Right lobe of liver (tissue), 4 donors: ENCODE data around the gene BSND.

ENCODE experiments used
- POLR2A ChIP-seq: fragments of 450-650 bp; IDR thresholded peaks from one replicate; pipeline ENCODE4 v1.6.1; 2017; ENCODE audit warnings: antibody characterized with exemption, mild to moderate bottlenecking
- TF ChIP-seq, protein P1 (sequence below), 4 donors: fragments of 200-600 bp in 3 of 4; fragments of 450-650 bp in 1 of 4; IDR thresholded peaks; one replicate each; pipeline versions ENCODE4 v1.5.1 to v1.8.0; 2016 to 2022; ENCODE audit warnings: antibody characterized with exemption in 4 of 4, mild to moderate bottlenecking in 2 of 4
- donor health status: DM: no; HTN: no; CAD: no.
- donor health status: DM: no; HTN: no; CAD: no.
- donor health status: DM: no; HTN: yes; CAD: no.

DNA sequence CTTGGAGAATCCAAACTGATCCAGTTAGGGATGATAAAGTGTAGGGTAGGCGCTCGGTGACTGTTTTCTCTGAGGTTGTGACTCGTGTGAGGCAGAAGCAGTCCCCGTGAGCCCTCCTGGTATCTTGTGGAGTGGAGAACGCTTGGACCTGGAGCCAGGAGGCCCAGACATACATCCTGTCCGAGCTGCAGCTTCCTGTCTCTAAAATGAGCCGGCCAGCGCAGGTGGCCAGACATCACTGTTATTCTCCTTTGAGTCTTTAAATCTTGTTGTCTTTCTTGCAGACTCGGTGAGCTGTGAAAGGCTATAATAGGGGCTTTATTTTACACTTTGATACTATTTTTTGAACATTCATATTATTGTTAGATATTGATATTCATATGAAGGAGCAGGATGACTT is 52.9 kb downstream of the BSND start:
- TF ChIP-seq, protein P1, sequence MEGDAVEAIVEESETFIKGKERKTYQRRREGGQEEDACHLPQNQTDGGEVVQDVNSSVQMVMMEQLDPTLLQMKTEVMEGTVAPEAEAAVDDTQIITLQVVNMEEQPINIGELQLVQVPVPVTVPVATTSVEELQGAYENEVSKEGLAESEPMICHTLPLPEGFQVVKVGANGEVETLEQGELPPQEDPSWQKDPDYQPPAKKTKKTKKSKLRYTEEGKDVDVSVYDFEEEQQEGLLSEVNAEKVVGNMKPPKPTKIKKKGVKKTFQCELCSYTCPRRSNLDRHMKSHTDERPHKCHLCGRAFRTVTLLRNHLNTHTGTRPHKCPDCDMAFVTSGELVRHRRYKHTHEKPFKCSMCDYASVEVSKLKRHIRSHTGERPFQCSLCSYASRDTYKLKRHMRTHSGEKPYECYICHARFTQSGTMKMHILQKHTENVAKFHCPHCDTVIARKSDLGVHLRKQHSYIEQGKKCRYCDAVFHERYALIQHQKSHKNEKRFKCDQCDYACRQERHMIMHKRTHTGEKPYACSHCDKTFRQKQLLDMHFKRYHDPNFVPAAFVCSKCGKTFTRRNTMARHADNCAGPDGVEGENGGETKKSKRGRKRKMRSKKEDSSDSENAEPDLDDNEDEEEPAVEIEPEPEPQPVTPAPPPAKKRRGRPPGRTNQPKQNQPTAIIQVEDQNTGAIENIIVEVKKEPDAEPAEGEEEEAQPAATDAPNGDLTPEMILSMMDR (IDR thresholded peaks at IDR 0.05) = no peak
- TF ChIP-seq POLR2A = no peak
